GM10847 (cell line): ENCODE measurements around the gene LHCGR.

ENCODE experiments used
- POLR2A ChIP-seq: IDR thresholded peaks from 2 replicates; pipeline ENCODE4 v1.6.1; 2011; ENCODE audit not compliant: insufficient read length; ENCODE audit errors: extremely low read depth

The LHCGR gene

GRCh38 chr2:48721158-48721557 lies 34.4 kb downstream of the LHCGR start:
- TF ChIP-seq POLR2A: no peak

DNA sequence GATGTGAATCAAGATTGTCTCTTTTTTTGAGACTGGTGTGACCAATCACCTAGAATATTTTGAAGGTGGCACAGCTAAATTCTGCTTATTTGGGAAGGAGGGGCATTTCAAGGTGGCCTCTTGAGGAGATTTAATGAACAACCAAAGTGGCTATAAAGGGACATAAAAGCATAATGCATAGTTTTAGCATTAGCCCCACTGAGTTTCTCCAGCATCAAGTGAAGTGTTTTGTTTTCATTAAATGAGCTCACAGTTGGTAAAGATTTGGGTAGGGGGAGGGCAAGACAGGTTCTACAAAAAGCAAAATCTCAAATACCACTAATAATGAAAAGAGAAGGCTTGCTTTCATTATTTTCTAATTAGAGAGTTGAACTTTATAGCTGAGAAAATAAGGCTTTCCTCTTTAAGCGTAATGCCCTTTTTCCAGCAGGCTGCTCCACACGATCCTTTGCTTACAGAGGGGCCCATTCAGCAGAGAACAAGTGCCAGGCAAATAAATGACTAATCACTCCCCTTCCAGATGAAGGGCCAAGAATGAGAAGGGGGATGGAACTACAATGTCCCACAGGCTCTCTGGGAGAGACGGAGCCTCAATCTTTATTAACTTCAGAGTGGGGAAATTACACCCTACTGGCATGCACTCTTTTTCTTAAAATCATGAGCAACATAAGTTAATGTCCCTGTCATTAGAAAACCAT lies 35.9 kb downstream of the LHCGR start:
- TF ChIP-seq POLR2A: no peak

DNA sequence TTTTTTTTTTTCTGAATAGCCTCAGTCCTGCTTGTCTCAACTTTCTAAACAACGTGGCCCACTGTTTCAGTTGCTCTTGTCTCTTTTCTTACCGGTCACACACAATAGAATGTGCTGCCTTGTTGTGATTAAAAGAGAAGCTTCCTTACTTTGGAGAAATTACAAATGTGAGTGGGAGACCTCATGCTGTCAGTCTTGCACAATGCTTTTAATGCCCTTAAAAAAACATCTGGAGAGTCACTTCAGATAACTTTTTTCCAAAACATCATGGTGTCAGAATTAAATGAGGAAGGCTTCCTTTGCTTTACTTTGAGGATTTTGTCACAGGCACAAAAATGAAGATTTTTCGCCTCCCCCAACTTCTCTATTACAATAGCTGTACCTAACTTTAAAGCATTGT lies 37.7 kb downstream of the LHCGR start:
- TF ChIP-seq POLR2A: no peak

DNA sequence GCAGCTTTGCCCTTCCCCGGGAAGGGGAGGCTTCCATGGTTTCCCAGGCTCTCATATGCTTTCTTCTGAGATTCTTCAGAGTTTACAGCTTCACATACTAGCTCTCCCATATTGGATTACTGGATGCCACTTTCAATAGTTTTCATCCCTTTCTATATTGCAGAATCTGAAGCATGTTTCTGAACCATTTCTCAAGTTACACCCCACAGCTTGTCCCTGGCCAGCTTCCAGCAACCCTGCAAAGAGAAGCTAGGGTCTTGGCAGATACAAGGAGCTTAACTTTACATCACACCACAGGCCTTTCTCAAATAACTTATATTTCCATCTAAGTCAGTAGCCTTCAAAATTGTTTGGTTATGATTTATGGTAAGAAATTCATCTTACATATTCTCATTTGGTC lies 39.6 kb downstream of the LHCGR start:
- TF ChIP-seq POLR2A: no peak

GRCh38 chr2:48715042-48715899 lies 40.3 kb downstream of the LHCGR start:
- TF ChIP-seq POLR2A: no peak

DNA sequence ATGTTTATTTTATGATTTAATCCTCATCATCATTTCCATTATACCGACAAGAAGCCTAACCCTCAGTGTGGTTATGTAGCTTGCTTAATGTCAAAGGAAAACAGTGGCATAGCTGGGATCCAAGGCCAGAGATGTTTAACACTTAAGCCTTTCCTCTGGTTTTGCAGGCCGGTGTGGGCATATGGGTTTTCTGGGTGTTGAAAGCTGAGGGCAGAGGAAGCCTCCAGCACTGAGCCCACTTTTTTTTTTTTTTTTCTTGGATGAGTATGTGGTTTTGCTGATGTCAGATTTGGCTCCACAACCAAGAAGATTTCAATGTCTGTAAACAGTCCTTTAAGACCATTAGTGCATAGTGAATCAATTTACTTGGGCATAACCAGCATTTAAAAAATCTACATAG lies 41.3 kb downstream of the LHCGR start:
- no peak for TF ChIP-seq POLR2A

- TF ChIP-seq POLR2A: no peak
These were observed 41.9 kb downstream of the LHCGR start for GRCh38 chr2:48713647-48714046.

- TF ChIP-seq POLR2A: no peak
These were observed 43.4 kb downstream of the LHCGR start for GRCh38 chr2:48712151-48712550.

DNA sequence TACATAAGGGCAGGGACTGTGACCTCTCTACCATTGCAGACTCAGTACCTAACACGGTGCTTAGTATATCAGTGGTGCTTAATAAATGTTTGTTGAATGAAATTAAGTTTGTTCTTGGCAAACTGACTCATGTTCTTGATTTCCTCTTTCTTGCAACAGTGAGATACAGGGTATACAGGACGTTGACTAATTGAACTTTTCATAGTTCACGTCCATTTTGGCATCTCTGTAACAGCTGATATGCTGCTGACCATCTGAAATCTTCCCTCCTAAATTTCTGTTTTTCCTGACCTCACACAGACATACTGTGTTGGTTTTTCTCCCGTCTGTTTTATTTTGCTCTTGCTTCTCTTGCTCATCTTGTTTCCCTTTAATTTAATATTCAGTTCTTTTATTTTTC lies 44.2 kb downstream of the LHCGR start:
- TF ChIP-seq POLR2A: no peak

DNA sequence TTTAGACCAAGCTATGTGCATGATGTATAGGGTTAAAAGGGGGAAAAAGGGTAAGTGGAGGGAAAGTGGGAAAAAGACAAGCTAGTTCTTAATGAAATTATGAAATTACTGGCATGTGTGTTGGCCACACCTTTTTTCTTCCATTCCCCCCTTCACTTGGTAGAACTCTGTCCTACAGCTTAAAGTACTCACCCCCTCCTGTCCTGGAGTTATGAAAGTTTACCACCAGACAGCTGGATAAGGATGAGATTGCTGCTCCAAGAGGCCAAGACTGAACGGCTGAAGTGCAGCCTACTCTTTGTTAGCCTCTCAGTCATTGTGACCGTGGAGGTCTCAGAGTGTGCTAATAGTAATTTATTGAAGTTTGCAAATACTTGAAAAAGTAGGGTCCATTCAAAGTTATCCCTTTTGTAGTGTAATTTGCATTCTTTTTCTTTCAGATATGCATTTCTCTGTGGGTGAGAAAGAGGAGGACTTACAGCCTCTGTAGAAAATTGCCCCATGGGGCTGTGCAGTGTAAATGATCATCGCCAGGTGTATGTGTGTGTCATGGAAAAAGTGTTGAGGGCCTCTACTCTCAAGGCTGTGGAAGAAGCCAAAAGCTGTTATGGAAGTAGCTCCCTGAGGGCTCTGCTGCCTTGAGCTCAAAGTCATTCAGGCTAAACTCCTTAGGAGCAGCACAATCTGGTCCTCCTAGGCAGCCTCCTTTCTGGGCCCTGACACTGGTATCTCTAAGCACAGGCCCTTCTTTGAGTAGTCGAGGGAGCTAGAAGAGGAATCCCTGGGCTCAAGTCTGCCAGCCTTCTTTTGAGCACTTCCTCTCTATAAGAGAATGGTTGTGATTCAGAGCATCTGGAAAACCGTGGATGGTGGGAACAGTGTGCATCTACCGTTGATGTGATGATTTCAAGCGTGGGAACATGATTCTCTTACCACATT lies 46.2 kb downstream of the LHCGR start:
- no peak for TF ChIP-seq POLR2A

GRCh38 chr2:48707466-48707865 lies 48.1 kb downstream of the LHCGR start:
- TF ChIP-seq POLR2A: no peak

DNA sequence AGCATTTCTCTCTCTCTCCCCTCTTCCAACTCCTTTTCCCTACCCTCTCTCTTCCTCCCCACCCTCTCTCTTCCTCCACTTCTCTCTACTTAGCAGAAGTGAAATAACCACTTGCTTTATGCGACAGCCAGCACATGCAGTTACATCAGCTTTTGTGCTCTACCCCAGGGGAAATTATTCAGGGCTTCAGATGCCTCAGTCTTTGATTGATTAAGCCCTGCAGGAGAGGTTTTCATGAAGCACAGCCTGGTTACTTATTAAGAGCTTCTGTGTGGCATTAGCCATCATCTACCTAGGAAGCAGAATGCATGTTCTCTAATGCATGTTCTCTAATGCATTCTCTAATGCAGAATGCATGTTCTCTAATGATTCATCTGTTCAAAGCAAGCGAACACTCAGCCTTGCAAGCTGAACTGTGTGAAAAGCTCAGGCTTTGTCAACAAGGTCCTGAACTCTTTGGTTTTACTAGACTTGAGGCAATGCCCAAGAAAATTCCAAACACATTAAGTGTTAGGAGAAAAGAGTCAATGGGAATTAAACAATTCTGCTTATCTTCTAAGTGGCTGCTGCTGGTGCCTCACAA lies 56.1 kb downstream of the LHCGR start:
- no peak for TF ChIP-seq POLR2A

DNA sequence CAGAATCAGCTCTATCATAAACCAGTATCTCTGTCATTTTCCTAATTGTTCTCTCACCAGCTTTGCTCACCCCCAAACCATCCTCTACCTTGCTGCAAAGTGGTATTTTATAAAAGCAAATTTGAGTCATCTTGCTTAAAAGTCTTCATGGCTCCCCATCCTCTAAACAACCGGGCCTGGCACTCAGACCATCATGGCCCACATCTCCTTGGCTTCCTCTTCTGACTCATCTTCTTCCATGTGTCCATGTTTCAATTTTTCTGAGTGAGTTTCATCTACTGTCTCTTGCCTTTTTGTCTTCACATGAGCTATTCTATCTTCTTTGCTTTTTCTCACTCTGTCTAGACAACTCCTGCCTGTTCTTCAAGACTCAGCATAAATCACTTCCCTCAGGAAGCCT lies 58.6 kb downstream of the LHCGR start:
- TF ChIP-seq POLR2A: no peak

DNA sequence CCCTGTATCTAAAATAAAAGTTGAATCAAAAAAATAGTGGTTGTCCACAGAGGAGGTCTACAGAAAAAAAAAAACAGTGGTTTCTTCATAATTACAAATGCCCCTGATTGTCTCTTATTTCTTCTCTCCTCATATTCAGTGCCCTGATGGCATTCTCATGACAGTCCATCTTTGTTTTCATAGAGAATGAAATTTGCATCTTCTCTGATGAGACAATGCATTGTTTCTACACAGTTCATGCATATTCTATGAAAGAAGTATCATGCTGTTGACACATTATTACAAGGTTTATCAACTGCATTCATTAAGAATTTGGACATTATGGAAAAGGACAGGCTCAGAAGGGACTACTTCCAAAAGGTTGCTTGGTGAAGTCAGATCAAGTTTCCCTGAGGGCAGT lies 59.5 kb downstream of the LHCGR start:
- no peak for TF ChIP-seq POLR2A

DNA sequence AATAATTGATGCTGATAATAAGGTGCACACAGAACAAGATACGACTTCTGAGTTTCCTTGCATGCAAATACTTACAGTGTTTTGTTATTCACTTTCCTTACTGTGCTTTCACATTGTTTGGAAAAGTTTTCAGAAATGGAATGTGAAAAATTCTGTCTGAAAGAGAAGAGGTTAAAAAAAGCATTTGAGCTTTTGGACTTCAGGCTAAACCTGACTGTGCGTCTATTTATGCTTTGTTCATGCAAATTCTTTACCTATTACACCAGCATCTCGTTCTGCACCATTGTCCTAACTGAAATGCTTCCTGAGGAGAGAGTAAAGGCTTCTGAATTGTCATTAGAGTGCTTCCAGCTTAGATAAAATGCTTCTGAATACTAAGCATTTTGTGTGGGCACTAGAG lies 61.4 kb downstream of the LHCGR start:
- TF ChIP-seq POLR2A: no peak
